Fibroblast of villous mesenchyme (primary cell): ENCODE data around the gene CYSRT1. TPM values are rescaled to one million over a fixed set of nuclear protein-coding genes. Genes with fewer than 3 reads are reported as not detected.

Source experiments
- DNase-seq: peaks from one replicate; pipeline ENCODE4 v3.0.0-alpha.2; 2010; ENCODE audit warnings: low read depth
- H3K4me3 ChIP-seq: 2 replicates; pipeline ENCODE4 v1.5.1; 2011; ENCODE audit warnings: low read depth, mild to moderate bottlenecking, low read length
- total RNA-seq: library from RNA; depleted of rRNA; stranded (reverse); fragments of >200 nt; gene quantifications from 2 replicates; pipeline ENCODE4 v1.2.3, GENCODE V29; 2012
- TF ChIP-seq, protein P1 (sequence below): IDR thresholded peaks from 2 replicates; pipeline ENCODE4 v1.5.1; 2012; ENCODE audit warnings: low read depth, mild to moderate bottlenecking, low read length; ENCODE audit not compliant: insufficient read depth

The CYSRT1 gene
- total RNA-seq, 1 donor: under 0.01 TPM

DNA sequence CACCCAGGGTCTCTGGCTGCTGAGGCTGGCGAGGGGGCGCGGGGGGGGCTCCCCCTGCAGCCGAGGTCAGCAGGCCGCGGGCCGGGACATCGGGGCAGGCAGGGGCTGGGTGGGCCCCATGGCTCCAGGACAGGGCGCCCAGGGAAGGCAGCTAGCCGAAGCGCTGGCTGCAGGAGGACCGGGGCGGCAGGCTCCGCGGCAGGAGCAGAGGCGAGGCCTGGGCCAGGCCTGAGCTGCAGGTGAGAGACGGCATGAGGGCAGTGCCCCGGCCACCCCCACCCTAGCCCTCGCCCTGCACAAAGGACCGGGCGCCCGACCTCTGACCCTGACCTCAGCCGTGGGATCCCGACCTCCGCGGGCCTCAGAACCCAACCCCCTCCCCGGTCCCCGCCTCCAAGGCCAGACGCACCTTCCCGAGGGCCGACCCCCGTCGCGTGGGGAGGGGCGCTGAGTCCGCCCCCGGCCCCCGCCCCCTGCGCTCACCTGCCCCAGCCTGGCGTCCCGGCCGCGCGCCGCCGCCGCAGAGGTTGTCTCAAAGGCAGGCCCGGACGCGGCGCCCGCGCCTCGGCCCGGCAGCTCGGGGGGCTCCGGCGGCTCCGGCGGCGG, 3.4 kb upstream of the CYSRT1 start:
- TF ChIP-seq, protein P1, sequence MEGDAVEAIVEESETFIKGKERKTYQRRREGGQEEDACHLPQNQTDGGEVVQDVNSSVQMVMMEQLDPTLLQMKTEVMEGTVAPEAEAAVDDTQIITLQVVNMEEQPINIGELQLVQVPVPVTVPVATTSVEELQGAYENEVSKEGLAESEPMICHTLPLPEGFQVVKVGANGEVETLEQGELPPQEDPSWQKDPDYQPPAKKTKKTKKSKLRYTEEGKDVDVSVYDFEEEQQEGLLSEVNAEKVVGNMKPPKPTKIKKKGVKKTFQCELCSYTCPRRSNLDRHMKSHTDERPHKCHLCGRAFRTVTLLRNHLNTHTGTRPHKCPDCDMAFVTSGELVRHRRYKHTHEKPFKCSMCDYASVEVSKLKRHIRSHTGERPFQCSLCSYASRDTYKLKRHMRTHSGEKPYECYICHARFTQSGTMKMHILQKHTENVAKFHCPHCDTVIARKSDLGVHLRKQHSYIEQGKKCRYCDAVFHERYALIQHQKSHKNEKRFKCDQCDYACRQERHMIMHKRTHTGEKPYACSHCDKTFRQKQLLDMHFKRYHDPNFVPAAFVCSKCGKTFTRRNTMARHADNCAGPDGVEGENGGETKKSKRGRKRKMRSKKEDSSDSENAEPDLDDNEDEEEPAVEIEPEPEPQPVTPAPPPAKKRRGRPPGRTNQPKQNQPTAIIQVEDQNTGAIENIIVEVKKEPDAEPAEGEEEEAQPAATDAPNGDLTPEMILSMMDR: no peak
- DNase-seq: no peak
- peak overlapping the region; percentile 41 for H3K4me3 ChIP-seq

DNA sequence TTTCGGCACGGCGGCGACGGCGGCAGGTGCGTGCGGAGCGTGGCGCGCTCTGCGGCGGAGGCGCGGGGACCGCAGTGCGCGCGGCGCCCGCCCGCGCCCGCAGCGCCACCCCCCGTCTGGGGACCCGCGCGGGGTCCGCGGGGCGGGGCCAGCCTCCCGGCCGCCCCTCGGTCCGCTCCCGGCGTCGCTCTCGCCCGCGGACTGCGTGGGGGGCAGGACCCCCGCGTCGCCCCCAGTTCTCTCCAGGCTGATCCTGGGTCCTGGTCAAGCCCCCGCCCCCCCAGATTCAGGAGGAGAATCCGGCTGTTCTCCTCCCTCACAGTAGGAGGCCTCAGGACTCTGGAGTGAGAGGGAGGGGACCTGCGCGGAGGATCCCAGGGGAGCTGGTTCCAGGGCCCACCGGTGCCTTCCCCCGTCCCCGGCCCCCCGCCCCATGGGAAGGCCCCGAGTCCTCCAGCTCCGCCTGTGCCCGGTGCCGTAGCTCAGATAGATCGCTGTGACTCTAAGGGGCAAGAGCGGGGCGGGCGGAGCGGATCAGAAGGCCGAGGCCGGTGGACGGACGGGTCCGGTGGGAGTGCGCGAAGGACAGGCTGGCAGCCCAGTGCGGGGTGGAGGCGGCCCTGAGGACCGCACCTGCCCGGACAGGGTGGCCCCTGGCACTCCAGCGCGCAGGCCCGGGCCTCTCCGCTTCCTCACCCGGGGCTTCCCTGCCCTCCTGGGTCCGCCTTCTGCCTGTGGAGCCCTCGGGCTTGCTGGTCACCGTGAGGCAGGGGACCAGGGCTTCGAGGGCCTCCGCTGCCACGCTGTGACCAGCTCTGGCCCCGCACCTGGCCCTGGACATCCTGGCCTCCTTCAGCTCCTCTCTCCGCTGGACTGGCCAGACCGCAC, 2.5 kb upstream of the CYSRT1 start, which contains the start of gene RNF208:
Gene RNF208, minus strand, starts transcription at position 51 of the 888 bp plus-strand sequence. CDS start 1,028 bp downstream, outside the sequence.
- H3K4me3 ChIP-seq: peak within 1 kb of the TSS; percentile 54
- DNase-seq: no peak
- TF ChIP-seq, protein P1: no peak

DNA sequence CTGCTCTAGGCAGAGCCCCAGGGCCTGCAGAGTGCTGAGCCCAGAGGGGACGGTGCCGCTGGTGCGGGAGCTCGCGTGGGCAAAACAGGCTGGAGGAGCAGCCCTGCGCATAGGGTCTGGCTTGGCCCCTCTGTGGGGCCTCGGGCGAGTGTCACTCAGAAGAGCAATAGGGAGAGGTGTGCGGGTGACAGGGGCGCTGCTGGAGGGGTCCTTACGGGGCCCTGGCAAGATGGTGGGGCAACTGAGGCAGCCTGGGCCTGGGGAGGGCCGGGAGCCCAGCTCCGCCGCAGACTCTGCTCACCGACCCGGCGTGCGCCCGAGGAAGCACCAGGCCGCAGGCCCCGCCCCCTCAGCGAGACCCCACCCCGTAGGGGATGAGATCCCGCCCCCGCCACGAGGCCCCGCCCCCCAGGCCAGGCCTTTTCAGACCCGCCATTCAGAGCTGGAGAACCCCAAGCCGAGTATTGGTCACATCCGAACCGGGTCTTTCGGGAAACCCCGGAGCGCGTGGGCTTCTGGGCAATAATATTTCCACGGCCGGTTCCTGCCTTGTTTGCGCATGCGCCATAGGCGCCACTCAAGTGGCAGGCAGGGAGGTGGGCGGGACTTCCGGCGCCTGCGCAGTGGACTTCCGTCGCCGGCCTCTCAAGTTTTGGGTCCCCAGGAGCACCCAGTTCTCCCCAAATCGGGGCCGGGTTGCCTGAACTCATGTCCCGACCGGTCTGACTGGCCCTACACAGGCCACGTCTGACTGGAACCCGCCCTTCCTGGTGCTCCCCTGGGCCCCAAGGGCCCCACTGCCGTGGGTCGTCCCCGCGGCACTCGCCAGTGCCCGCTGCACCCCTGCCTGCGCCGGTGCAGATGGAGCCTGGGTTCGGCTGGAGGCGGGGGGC, 1.6 kb upstream of the CYSRT1 start:
- DNase-seq: peak; percentile 98
- TF ChIP-seq, protein P1: no peak
- H3K4me3 ChIP-seq: peak overlapping the region; percentile 88

DNA sequence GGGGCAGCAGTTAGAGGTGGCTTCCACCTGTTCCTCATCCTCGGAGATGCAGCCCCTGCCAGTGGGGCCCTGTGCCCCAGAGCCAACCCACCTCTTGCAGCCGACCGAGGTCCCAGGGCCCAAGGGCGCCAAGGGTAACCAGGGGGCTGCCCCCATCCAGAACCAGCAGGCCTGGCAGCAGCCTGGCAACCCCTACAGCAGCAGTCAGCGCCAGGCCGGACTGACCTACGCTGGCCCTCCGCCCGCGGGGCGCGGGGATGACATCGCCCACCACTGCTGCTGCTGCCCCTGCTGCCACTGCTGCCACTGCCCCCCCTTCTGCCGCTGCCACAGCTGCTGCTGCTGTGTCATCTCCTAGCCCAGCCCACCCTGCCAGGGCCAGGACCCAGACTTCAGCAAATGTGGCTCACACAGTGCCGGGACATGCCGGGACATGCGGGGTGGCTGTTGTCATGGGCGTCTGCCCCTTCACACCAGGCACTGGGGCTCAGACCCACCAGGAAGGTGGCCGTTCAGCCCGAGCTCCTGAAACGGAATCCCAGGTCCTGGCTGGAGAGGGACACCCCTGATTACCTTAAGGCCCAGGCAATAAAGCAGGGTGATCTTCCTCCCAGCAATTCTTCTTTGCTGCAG, 841 bp downstream of the CYSRT1 start:
- no peak for DNase-seq
- no peak overlapping the region for H3K4me3 ChIP-seq
- TF ChIP-seq, protein P1: no peak

DNA sequence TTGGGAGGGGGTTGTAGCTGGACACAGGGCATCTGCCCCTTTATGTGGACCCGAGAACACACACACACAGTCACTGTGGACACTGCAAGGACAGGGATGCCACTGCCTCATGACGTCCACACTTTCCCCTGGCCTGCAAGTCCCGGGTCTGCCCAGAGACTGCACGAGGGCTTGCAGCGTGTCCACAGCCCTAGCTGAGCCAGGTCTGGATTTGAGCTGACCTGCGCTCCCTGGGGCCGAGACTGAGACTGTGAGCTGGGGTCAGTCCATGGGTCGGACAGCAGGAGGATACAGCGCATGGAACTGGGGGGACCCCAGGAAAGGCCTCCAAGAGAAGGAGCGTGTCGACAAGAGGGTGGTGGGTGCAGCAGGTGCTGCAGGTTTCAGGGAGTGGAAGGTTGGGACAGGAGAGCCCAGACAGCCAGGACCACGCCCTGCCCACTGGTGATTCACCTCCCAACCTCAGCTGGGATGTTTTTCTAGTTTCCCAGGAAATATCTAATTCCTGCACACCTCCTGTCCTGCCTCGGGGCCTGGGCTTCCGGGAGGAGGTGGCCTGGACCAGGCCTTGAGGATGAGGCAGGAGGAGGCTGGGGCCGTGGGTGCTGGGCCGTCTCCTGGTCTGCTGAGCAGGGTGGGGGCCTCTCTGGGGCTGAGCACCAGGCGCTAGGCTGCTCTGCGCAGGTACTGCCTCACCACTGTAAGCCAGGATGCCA, 1.5 kb downstream of the CYSRT1 start:
- no peak for DNase-seq
- TF ChIP-seq, protein P1: no peak
- no peak overlapping the region for H3K4me3 ChIP-seq
